Activated naive CD4-positive, alpha-beta T cell treated with Interleukin-2 at 50 U/mL for 16 hours (primary cell): Measurements from ENCODE around the gene KRT7.
A peak's percentile ranks its signal among the peaks of the same experiment; 100 is the strongest.
"Not testable (repeated sequence)": the region's sequence is repeated elsewhere in the genome, so short reads cannot be mapped to it uniquely, and the experiment has no call there.

Source experiments
- DNase-seq: peaks from one replicate; pipeline ENCODE4 v3.0.0-alpha.2; 2020

The KRT7 gene

DNA sequence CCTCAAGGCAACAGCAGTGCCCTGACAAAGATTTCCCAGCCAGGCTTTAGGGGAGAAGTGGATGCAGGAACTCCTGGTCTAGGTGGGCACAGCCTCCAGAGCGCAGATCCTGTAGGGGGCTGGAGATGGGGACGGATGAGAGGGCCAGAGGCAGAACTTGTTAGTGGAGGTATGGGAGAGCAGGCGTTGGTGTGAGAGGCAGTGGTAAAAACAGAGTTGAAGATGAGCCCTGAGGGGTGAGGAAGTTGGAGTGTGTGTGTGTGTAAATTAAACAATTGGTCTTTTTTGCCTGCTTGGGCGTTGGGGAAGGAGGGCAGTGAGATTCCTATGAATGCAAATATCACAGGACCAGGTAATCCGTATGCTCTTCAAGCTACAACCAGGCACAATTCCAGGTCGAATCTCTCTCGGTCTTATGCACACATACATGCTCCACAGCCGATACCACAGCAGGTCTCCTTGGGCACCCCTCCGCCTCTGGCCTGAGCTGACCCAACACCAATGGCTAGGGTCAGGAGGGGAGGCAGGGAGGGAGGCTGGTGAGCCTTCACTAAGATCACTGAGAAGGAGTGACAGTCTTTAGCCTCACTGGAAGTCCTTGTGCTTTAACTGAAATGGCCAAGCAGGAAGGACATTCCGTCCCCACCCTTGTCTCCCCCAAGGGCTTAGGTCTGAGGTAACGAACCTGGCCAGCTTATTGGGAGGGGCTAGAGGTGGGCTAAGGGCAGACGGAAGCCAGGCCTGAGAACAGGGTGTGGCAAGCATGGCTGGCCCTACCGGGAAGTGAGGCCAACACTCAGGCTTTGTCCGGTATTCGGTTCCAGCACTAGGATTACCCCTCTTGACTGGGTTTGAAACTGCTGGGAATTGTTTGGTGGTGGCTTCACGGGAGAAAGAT is 1.5 kb upstream of the KRT7 start:
- no peak for DNase-seq

DNA sequence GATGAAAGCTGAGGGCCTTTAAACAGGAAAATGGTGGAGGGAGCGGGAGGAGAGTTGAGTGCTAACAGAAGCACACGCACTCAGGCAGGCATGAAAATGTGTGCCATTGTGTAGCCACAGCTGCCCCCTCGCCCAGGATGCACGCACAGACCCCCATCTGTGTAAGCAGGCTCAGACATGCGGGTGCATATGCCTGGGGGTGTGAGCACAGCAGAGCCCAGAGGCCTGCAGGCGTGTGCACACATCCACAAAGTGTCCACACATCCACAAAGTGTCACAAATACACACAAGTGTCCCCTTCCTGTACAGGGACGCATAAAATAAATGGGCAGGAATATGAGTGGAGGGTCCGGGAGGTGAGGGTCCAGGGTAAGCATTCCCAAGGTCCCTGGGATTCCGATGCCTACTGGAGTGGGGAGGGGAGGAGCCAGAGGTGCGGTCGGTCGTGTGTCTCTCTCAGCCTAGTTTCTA is 805 bp upstream of the KRT7 start:
- DNase-seq = no peak

- no peak for DNase-seq
Observed at GRCh38 chr12:52233462-52234207, 592 bp downstream of the KRT7 start.

GRCh38 chr12:52234223-52234810 is 1.3 kb downstream of the KRT7 start:
- no peak for DNase-seq

- DNase-seq = no peak
Observed at GRCh38 chr12:52235001-52235764, 2.1 kb downstream of the KRT7 start.

DNA sequence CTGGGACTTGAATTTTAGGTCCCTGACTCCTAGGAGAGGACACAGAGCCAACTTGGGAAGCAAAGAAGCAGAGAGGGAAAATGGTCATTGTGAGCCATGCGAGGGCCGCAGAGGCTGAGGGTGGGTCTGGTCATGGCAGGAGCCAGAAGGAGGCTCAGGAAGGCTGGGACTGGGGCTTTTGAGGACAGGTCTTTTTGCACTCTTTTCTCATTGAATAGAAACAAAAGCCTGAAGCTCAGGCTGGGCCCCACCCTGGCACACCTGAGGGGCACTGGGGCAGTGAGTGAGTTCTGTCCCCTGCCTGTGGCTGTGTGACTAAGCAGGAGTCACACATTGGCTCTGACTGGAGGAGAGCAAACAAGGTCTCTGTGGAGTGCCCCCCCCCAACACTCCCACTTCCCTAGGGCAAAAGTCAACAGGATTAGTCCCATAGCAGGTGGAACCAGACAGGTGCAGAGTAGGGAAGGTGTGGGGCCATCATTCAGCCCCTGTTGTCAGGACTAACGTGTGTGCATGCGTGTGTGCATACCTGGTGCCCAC is 2.8 kb downstream of the KRT7 start:
- DNase-seq = no peak

DNA sequence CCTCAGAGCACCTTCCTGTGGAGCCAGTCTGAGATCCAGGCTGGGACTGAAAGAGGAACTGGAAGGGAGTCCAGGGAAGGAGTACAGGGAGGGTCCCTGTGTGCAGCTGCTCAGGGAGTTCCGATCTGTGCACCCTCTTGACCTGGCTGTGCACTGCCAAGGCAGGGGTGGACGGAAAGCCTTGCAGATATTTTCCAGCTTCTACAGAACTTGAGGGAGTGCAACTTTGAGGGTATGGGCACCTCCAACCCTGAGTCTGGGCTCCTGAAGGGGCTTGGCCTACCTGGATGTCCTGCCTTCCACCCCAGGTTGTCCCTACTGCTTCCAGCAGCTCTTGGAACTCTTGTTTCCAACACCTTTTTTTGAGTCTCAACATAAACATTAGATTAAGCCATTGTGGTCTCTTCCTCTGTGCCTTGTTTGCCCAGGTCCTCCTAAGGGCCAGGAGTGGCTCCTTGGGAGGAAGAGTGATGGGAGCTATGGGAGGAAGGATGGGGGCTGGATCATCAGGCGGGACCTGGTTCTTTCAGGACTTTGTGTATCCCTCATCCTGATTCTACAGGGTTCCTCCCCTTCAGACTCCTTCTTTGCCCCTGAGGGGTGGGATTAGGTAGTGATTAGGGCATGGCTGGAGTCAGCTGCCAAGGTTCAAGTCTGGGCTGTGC is 3.5 kb downstream of the KRT7 start:
- no peak for DNase-seq

- no peak for DNase-seq
Observed at GRCh38 chr12:52238207-52238840, 5.3 kb downstream of the KRT7 start.

DNA sequence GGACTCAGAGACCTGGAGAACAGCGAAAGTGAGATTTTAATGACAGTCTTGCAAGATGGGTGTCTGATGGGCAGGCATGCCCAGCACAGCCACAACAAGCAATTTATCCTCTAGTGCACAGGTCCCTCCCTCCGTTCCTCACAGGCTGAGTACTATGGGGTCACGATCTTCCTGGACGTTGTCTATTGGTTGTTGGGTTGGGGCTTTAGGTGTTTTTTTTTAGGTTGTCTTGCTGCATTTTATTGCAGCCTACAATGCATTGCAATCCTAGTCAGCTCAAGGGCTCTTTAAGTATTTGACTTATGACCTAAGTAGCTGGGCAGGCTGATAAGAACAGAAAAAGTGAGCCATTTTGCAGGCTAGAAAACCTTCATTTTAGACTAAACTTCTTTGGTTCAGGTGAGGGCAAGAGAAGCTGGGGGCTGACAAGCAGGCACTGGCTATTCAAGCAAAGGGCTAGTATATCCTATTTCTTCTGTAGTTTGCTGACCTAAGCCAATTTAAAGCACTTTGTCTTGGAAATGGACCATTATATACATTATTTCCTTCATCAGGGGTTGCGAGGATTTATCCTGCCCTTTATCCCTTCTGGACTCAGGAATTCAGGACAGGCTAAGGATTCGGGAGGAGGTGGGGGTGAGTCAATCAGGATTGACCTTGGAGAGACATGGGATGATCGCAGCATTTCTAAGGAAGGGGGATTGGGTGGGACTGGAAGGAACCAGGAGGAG is 6.0 kb downstream of the KRT7 start:
- DNase-seq = no peak

DNA sequence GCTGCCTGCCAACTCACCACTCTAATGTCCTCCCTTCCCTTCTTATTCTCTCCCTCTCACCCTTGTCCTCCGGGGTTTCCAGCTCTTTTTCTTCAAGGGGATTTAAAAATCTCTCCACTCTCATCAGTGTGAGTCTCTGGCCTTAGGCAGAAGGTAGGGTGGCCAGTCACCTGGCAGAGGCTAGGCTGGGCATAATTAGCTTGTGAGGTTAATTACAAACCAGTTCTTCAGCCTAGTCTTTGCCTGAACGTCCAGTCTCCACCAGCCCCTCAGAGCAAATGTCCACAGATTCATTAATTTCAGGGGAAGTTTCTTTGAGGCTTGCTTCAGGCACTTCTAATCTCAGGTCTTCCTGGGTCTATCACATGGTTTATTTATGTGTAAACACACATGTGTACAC is 6.7 kb downstream of the KRT7 start:
- DNase-seq = no peak

DNA sequence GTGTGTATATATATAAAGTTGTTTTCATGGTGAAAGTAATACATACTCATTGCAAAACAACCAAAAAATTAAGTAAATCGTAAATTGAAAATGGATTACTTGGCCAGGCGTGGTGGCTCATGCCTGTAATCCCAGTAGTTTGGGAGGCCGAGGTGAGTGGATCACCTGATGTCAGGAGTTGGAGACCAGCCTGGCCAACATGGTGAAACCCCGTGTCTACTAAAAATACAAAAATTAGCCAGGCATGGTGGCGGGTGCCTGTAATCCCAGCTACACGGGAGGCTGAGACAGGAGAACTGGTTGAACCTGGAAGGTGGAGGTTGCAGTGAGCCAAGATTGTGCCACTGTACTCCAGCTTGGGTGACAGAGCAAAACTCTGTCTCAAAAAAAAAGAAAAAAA is 7.2 kb downstream of the KRT7 start:
- not testable (repeated sequence) for DNase-seq

DNA sequence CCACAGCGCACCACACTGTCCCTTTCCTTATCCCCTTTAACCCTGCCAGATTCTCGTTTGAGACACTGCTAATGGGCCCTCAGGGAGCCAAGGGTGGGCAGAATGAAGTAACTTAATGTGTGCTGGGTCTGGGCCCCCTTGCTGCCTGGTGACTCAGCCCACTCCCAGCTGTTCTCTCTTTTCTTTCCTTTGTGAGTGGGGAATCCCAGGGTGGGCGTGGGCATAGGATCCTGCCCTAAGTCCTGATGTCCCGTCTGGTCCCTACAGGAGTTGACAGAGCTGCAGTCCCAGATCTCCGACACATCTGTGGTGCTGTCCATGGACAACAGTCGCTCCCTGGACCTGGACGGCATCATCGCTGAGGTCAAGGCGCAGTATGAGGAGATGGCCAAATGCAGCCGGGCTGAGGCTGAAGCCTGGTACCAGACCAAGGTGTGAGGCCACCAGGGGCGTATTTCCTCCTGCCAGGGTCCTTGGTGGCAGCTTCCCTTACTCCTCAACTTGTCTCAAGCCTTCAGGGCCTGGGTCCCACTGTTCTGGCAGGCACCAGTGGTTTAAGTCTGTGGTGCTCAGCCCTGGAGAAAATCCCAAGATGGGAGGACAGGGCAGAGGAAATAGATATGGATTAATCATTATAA is 8.3 kb downstream of the KRT7 start:
- DNase-seq = no peak

- no peak for DNase-seq
Observed at GRCh38 chr12:52242442-52243258, 9.6 kb downstream of the KRT7 start.

DNA sequence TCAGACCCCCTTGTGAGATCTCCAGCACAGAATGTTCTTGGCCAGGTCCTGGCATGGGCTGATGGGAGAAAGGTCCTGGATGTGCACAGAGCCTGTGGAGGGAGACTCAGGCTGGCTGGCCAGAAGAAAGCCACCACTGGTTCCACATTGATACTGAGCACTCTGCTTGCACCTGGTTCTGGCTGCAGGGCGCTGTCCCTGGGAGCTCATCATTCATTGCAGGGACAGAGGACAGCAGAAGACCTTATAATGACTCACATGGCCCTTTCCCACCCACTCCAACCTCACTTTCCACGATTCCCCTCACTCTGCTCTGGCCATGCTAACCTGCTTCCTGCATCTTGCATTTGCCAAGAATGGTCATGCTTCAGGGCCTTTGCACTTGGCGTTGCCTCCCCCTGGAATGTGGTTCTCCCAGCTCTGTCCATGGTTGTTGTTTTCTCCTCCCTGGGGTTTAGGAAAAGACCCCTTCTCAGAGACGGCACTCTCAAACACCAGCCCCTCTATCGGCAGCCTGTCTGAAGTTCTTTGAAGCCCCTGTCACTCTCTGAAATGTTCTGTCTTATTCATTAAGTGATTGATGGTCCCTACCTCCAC is 10.3 kb downstream of the KRT7 start:
- no peak for DNase-seq

DNA sequence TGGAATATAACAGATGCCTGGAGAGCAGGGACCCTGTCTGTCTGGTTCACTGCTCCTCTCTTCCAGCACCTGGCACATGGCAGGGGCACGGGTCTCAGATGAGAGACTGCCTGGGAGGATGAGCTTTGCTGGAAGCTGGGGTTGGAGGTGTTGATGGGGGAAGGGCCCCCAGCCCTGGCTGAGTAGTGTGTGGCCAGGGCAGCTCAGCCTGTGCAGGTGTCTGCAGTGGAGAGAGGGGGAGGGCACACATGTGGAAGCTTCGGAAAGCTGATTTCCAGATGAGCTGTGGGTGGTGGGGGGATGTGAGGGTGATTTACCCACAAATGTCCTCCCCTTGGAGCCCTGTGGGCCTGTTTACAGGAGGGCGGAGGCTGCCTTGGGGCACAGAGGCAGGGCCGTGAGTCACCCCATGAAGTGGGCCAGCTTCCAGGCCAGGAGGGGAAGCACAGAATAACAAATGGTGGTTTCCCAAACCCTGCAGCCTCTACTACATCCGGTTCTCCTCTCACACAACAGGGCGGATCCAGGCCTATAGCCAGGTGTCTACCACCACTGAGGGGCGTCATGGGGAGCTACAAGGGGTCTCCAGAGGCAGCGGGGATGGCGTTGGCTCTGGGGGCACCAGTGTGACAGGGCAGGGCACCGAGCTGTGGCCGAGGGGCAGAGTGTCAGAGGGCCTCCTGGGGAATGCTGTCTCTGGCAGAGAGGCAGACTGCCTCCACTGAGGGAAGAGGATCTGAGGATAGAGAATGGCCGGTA is 11.0 kb downstream of the KRT7 start:
- peak; percentile 77 for DNase-seq

DNA sequence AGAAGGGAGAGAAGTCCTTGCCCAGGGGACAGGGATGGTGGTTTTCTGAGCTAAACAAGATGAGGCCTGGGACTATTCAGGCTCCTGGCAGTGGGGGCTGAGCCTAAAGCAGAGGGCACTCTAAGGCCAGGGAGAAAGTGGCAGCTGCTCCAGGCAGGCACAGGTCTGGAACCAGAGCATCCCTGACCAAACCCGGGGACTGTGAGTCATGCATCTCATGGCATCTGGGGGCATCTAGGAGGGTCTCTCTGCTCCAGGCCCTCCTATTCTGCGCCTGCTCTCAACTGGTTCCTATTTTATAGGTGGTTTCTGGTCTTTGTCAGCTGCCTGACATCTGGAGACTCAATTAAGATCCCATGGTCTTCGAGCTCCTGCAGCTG is 11.6 kb downstream of the KRT7 start:
- no peak for DNase-seq

DNA sequence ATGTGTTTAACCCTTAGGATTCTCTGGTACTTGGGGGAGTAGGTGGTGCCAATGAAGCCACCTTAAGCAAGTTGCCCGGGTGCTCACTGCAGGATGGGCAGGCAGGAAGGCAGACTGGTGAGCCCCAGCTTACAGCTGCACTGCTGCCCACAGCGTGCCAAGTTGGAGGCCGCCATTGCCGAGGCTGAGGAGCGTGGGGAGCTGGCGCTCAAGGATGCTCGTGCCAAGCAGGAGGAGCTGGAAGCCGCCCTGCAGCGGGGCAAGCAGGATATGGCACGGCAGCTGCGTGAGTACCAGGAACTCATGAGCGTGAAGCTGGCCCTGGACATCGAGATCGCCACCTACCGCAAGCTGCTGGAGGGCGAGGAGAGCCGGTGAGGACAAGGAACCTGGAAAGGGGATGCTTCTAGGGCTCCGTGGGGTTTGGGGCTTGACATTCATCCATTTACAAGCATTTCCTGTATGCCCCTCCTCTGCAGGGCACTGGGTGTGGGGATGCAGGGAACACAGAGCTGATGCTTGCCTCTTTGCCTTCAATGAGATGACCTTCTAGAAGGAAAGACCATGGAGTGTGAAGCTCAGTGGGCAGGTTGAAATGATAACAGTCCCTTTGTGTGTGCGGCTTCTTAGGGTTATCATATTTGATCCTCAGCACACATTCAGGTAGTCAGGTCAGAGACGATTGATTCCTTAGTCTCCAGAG is 12.4 kb downstream of the KRT7 start:
- no peak for DNase-seq
